NCI-H510A (cell line): Measurements from ENCODE around the gene SLC28A1.
"Not testable (repeated sequence)": the region's sequence is repeated elsewhere in the genome, so short reads cannot be mapped to it uniquely, and the experiment has no call there.

ENCODE experiments used
- DNase-seq: peaks from one replicate; lab custom pipeline; 2025; lab: John Stamatoyannopoulos, UW

The SLC28A1 gene

DNA sequence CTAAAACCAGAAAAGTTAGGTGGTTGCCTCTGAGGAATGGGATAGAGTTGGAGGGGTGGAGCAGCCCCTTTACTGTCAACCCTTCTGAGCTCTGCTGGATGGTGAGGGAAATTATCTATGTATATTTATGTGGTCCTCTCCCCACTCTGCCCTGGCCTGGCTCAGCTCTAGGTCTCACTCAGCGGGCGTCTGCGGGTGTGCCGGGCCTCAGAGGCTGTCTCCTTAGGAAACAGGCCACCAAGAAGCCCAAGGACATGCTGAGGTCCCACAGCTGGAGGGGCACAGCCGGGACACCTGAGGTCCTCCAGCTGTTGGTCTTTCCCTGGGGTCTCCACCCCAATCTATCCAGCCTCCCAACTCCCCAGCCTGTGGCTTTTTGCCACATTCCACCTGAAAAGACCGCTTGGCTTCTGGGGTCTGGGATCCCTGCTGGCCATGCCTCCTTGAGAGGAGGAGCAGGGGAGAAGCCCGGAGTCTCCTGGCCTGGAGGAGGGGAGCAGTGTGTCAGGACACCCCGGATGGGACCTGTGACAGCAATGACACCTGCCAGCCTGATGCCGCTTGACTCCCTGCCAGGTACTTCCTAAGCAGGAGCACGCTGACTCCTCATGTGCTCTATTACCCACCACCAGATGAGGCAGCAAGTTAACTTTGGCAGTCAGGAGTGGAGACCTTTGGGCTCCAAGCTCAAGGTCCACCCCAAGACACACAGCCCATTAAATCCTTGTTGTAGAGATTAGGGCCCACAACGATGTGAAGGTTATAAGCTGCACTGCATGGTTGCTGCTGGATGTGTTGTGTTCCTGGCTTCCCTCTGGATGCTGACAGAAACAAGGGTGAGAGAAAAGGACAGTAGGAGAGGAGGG lies at the start of gene SLC28A1:
SLC28A1 (plus strand) TSS at position 747 of the 866 bp plus-strand sequence. CDS start 3,099 bp downstream, outside the sequence.
- DNase-seq: no peak

DNA sequence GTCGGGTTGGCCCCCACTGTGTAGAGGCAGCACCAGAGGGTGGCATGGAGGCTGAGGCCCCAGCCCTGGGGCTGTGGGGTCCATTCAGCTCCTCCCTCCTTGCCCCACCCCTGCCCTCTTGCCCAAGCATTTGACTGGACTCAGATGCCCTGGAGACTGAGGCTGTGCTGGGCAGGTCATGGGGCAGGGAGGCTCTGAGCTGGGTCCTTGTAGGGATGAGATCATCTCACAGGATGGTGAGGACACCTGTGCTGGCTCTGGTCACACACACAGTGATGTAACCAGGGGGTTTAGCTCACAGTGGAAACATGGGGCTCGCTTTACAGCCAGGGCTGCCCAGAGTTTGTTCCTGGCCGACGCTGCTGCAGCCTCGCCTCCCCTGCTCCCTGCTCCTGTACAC lies 49.5 kb upstream of the SLC28A1 start:
- DNase-seq: no peak

DNA sequence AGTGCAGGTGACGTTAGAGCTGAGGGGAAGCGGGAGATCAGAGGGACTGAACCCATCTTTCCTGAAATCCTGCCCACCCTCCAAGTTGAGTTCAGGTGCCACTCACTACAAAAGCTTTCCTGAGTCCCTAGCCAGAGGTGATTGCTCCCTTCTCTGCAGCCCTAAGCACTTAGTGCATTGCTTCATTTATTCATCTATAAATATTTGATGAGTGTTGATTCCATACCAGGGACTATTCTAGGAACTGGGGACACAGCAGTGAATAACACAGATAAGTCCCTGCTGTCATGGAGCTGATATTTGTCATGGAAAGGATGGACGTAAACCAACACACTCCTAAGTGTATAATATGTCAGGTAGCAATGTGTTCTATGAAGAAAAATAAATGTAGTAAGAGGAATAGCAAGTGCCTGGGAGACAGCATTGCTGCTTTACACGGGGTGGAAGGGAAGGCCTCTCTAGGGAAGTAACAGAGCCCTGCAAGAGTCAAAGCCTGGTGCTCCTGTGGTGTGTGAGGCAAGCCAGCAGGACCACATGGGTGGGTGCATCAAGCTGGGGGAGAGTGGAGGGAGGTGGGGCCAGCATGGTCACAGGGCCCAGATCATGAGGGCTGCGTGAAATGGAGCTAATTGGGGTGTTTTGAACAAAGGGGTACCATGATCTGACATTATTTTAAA lies 48.7 kb upstream of the SLC28A1 start:
- no peak for DNase-seq

GRCh38 chr15:84836844-84837243 lies 47.6 kb upstream of the SLC28A1 start:
- DNase-seq: no peak

GRCh38 chr15:84839714-84840113 lies 44.7 kb upstream of the SLC28A1 start:
- no peak for DNase-seq

DNA sequence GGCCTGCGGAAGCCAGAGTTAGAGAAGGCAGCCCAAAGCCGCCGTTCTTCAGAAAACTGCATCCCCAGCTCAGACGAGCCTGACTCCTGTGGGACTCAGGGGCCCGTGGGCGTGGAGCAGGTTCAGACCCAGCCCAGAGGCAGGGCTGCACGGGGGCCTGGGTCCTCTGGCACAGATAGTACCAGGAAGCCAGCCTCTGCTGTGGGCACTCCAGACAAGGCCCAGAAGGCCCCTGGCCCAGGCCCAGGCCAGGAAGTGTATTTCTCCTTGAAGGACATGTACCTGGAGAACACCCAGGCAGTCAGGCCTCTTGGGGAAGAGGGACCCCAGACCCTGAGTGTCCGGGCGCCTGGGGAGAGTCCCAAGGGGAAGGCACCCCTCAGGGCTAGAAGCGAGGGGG lies 44.2 kb upstream of the SLC28A1 start:
- no peak for DNase-seq

DNA sequence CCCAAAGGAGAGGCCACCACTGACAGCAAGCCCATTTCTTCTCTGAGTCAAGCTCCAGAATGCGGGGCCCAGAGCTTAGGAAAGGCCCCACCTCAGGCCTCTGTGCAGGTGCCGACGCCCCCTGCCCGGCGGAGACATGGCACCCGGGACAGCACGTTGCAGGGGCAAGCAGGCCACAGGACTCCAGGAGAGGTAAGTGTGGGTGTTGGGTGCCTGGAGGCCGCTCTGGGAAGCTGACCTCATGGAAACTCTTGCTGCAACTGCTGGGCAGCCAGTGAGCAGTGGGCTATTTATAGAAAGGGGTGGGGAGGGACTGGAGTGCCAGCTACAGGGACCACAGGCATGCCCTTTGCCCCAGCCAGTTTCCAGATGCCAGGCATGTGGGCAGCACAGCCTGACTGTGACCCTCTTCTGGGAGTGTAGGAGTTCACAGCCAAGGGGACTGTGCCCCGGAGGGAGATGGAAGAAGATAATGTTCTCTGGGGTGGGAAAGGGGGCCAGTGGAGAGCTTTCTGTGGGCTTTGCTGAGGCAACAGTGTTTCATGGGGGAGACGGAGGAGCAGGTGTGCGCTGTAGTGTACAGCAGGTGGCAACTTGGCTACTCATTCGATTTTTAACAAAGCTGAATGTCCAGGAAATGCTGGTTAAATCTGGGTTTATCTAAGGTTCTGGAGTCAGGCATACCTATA lies 43.6 kb upstream of the SLC28A1 start:
- DNase-seq: no peak

- no peak for DNase-seq
These were observed 41.7 kb upstream of the SLC28A1 start for GRCh38 chr15:84842781-84843180.

- no peak for DNase-seq
These were observed 39.5 kb upstream of the SLC28A1 start for GRCh38 chr15:84844964-84845363.

DNA sequence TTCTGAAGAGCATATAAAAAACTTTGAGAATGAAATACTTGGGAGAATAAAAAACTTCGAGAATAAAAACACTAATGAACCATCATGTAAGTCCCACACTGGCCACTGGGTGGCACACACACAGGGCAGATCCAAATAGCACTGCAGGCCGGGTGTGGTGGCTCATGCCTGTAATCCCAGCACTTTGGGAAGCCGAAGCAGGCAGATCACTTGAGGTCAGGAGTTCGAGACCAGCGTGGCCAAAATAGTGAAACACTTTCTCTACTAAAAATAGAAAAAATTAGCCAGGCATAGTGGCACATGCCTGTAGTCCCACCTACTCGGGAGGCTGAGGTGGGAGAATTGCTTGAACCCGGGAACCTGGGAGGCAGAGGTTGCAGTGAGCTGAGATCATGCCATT lies 38.8 kb upstream of the SLC28A1 start:
- not testable (repeated sequence) for DNase-seq

- DNase-seq: no peak
These were observed 38.2 kb upstream of the SLC28A1 start for GRCh38 chr15:84846269-84846668.

DNA sequence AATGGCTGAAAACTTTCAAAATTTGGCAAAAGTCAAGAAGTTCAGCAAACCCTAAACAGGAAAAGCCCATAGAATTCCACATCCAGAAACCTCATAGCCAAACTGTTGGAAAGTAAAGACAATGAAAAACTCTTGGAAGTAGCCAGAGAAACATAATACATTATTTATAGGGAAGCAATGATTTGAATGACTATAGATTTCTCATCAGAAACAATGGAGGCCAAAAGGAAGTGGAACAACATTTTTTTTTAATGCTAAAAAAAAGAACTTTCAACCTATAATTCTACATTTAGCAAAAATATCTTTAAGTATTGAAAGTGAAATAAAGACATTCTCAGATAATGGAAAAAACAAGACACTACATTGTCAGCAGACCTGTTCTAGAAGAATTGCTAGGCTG lies 37.1 kb upstream of the SLC28A1 start:
- no peak for DNase-seq

DNA sequence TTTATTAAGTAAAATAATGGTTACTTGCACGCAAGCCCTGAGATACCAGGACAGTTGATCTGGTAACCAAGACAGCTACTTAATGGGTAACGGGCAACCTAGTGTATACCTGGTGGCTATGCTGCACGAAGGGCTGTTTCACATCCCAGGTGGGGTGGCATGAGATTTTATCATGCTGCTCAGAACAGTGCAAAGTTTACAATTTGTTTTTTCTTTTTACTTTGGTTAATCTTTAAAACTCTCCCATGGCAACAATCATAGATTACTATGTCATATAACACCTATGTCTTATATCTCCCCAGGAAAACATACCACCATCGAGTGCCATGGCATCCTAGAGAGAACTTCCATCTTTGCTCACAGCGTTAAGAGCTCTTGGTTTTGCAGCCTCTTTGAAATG lies 32.2 kb upstream of the SLC28A1 start:
- DNase-seq: no peak

DNA sequence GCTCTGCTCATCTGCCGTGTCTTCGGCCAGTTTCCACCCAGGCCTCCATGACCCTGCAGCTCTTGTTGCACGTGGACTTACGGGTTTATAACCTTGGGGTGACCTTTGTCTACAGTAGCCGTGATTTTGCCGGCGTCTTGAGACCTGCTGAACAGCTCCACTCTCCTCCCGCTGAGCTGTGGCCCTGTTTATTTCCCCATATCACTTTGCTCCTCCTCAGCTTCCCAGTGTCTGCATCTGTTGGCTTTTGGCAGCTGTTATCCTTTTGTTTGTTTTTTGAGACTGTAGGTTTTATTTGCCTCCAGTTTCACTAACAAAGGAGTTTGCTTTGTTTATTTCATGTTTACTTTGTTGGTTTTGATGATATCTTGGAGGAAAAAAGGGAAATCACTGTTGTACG lies 29.3 kb upstream of the SLC28A1 start:
- no peak for DNase-seq

- no peak for DNase-seq
These were observed 28.7 kb upstream of the SLC28A1 start for GRCh38 chr15:84855765-84856164.

GRCh38 chr15:84856731-84857417 lies 27.6 kb upstream of the SLC28A1 start:
- no peak for DNase-seq

DNA sequence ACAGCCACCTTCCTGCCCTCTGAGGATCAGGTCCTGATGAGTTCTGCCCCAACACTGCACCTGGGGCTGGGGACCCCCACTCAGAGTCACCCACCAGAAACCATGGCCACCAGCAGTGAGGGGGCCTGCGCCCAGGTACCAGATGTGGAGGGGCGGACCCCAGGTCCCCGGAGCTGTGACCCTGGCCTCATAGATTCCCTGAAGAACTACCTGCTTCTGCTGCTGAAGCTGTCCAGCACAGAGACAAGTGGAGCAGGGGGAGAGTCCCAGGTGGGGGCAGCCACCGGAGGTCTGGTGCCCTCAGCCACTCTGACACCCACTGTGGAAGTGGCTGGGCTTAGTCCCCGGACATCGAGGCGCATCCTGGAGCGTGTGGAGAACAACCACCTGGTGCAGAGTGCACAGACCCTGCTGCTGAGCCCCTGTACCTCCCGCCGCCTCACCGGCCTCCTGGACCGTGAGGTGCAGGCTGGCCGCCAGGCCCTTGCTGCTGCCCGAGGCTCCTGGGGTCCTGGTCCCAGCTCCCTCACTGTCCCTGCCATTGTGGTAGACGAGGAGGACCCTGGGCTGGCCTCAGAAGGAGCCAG lies 27.0 kb upstream of the SLC28A1 start:
- DNase-seq: no peak

- DNase-seq: no peak
These were observed 26.2 kb upstream of the SLC28A1 start for GRCh38 chr15:84858231-84858630.

DNA sequence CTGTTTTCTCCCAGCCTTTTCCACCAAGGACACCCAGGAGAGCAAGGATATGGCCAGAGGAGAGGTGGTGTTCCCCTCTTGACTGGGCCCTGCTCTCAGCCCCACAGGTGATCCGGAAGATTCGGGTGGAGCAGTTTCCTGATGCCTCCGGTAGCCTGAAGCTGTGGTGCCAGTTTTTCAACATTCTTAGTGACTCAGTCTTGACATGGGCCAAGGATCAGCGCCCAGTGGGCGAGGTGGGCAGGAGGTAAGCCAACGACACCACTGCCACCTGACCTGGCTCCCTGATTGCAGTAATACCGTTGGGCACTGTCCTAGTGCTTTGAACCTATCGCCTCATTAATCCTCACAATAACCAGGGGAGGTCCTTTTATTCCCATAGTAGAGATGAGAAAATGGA lies 25.3 kb upstream of the SLC28A1 start:
- DNase-seq: no peak

DNA sequence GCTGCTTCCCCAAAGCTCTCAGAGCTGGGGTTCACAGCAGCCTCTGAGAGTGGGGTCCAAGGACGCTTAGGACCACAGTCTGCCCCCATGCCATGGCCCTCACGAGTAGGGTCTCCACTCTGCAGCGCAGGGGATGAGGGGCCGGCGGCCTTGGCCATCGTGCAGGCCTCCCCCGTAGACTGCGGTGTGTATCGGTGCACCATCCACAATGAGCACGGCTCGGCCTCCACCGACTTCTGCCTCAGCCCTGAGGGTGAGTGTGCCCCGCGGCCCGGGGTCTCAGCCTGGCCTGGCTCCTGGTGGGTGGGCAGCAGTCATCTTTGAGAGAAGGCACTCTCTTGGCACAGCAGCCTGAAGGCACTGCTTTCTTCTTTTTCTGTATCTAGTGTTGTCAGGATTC lies 24.8 kb upstream of the SLC28A1 start:
- DNase-seq: no peak

- no peak for DNase-seq
These were observed 22.7 kb upstream of the SLC28A1 start for GRCh38 chr15:84861781-84862180.
